Breast epithelium (tissue), 3 donors: Measurements from ENCODE around the gene C3orf85.

Experiments
- POLR2A ChIP-seq: fragments of 450-650 bp; IDR thresholded peaks from one replicate; pipeline ENCODE4 v1.6.1; 2016; ENCODE audit warnings: antibody characterized with exemption, mild to moderate bottlenecking, moderate library complexity
- POLR2AphosphoS5 ChIP-seq, 3 donors: sonication (generic); formaldehyde crosslinking; IDR thresholded peaks; one replicate each; pipeline ENCODE4 v1.6.1; 2017; ENCODE audit warnings: antibody characterized with exemption in 3 of 3
- TF ChIP-seq, protein P1 (sequence below), 3 donors: fragments of 450-650 bp; IDR thresholded peaks; one replicate each; pipeline ENCODE4 v1.5.1; 2016 to 2017; ENCODE audit warnings: antibody characterized with exemption in 3 of 3, mild to moderate bottlenecking in 3 of 3, moderate library complexity in 3 of 3

DNA sequence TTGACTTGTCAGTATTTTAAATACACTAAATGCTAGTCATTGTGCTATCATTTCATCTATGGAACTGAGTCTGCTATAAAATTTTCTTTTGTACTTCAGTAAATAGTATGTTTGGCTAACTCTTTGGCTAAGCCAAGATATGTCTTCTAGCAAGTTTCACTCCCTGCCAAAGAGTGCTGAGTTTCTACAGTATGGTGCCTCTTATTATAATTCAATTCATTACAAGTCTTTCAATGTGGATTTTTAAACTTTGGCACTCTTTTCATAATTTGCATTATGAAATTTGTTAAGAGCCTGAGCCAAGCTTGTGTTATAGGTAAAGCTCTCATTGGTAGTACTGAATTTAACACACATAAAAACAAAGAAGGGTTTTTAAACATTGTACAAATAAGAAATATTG is 43.0 kb upstream of the C3orf85 start:
- TF ChIP-seq, protein P1, sequence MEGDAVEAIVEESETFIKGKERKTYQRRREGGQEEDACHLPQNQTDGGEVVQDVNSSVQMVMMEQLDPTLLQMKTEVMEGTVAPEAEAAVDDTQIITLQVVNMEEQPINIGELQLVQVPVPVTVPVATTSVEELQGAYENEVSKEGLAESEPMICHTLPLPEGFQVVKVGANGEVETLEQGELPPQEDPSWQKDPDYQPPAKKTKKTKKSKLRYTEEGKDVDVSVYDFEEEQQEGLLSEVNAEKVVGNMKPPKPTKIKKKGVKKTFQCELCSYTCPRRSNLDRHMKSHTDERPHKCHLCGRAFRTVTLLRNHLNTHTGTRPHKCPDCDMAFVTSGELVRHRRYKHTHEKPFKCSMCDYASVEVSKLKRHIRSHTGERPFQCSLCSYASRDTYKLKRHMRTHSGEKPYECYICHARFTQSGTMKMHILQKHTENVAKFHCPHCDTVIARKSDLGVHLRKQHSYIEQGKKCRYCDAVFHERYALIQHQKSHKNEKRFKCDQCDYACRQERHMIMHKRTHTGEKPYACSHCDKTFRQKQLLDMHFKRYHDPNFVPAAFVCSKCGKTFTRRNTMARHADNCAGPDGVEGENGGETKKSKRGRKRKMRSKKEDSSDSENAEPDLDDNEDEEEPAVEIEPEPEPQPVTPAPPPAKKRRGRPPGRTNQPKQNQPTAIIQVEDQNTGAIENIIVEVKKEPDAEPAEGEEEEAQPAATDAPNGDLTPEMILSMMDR (IDR thresholded peaks at IDR 0.05) = no peak
- TF ChIP-seq POLR2A = no peak
- TF ChIP-seq POLR2AphosphoS5 (IDR thresholded peaks at IDR 0.05) = no peak
